Progenitor cell of endocrine pancreas (in vitro differentiated cells): ENCODE results near the gene OSBPL3. TPM values are rescaled to one million over a fixed set of nuclear protein-coding genes. Genes with fewer than 3 reads are reported as not detected.

Source experiments
- DNase-seq: peaks from one replicate; pipeline ENCODE4 v3.0.0; 2021; ENCODE audit warnings: low spot score; ENCODE audit not compliant: unreplicated experiment
- H3K27ac Mint-ChIP-seq: 2 replicates; pipeline ENCODE4 v1.8.0; 2021; ENCODE audit warnings: mild to moderate bottlenecking, moderate library complexity, mixed read lengths
- H3K27me3 Mint-ChIP-seq: 2 replicates; pipeline ENCODE4 v1.8.0; 2021; ENCODE audit warnings: mixed read lengths
- H3K36me3 Mint-ChIP-seq: 2 replicates; pipeline ENCODE4 v1.8.0; 2022; ENCODE audit warnings: mixed read lengths; ENCODE audit not compliant: insufficient read depth
- H3K4me1 Mint-ChIP-seq: 2 replicates; pipeline ENCODE4 v1.8.0; 2021; ENCODE audit warnings: low read depth, mixed read lengths
- H3K4me3 Mint-ChIP-seq: 2 replicates; pipeline ENCODE4 v1.8.0; 2021; ENCODE audit warnings: low read depth, mild to moderate bottlenecking, moderate library complexity, mixed read lengths
- H3K9me3 Mint-ChIP-seq: 2 replicates; pipeline ENCODE4 v1.8.0; 2021; ENCODE audit warnings: low read depth, mixed read lengths
- CTCF ChIP-seq: fragments of 200-600 bp; sonication (generic); IDR thresholded peaks from one replicate; pipeline ENCODE4 v1.5.0; 2021; ENCODE audit warnings: antibody characterized with exemption, mild to moderate bottlenecking; ENCODE audit not compliant: unreplicated experiment
- total RNA-seq: library from RNA; stranded (reverse); gene quantifications from 2 replicates; pipeline ENCODE4 v1.2.1, GENCODE V29; 2021

OSBPL3 gene
- total RNA-seq, 1 donor from 2014 or later: 11.6 TPM

- no peak overlapping the region for H3K27ac Mint-ChIP-seq
- H3K27me3 Mint-ChIP-seq: no peaks in the 10 kb centered on the region
- H3K4me1 Mint-ChIP-seq: no peaks in the 10 kb centered on the region
- no peak for DNase-seq
- no peak for TF ChIP-seq CTCF
- H3K4me3 Mint-ChIP-seq: no peak overlapping the region
- H3K9me3 Mint-ChIP-seq: no peaks in the 10 kb centered on the region
- H3K36me3 Mint-ChIP-seq: no peaks in the 10 kb centered on the region
Observed at GRCh38 chr7:24851786-24852185, 128.2 kb downstream of the OSBPL3 start.

- H3K27ac Mint-ChIP-seq: no peak overlapping the region
- H3K4me3 Mint-ChIP-seq: no peak overlapping the region
- DNase-seq: no peak
- no peak for TF ChIP-seq CTCF
- H3K36me3 Mint-ChIP-seq: no peaks in the 10 kb centered on the region
- H3K9me3 Mint-ChIP-seq: no peaks in the 10 kb centered on the region
- no peaks in the 10 kb centered on the region for H3K4me1 Mint-ChIP-seq
- no peaks in the 10 kb centered on the region for H3K27me3 Mint-ChIP-seq
Observed at GRCh38 chr7:24848878-24849277, 131.1 kb downstream of the OSBPL3 start.

GRCh38 chr7:24847754-24848153, 132.2 kb downstream of the OSBPL3 start:
- Mint-ChIP-seq H3K4me1 (peaks cover 3% of the 10 kb centered on the region), H3K4me3 (no peak overlapping the region), H3K27me3 (no peaks in the 10 kb centered on the region), H3K27ac (no peak overlapping the region), H3K9me3 (no peaks in the 10 kb centered on the region), H3K36me3 (no peaks in the 10 kb centered on the region)
- no peak for TF ChIP-seq CTCF
- DNase-seq: no peak

GRCh38 chr7:24843821-24844434, 136.1 kb downstream of the OSBPL3 start:
- no peak overlapping the region for H3K4me3 Mint-ChIP-seq
- no peak for DNase-seq
- peaks cover 7% of the 10 kb centered on the region for H3K4me1 Mint-ChIP-seq
- H3K27ac Mint-ChIP-seq: no peak overlapping the region
- TF ChIP-seq CTCF: no peak
- H3K27me3 Mint-ChIP-seq: no peaks in the 10 kb centered on the region
- H3K9me3 Mint-ChIP-seq: no peaks in the 10 kb centered on the region
- H3K36me3 Mint-ChIP-seq: no peaks in the 10 kb centered on the region

GRCh38 chr7:24842449-24843241, 137.3 kb downstream of the OSBPL3 start:
- Mint-ChIP-seq H3K9me3 (no peaks in the 10 kb centered on the region), H3K4me3 (no peak overlapping the region), H3K4me1 (peaks cover 7% of the 10 kb centered on the region), H3K27ac (no peak overlapping the region), H3K36me3 (no peaks in the 10 kb centered on the region), H3K27me3 (no peaks in the 10 kb centered on the region)
- no peak for DNase-seq
- TF ChIP-seq CTCF: no peak
